HG03108 (cell line): ENCODE measurements around the gene CD300LG.
"Not testable (repeated sequence)": the region's sequence is repeated elsewhere in the genome, so short reads cannot be mapped to it uniquely, and the experiment has no call there.

Experiments used
- ATAC-seq: cut with Tn5 transposase; IDR thresholded peaks from one replicate; pipeline ENCODE4 v1.9.1; 2021; ENCODE audit warnings: moderate library complexity; ENCODE audit not compliant: unreplicated experiment

CD300LG gene

GRCh38 chr17:43877451-43878155 is 30.6 kb downstream of the CD300LG start:
- ATAC-seq = no peak

- no peak for ATAC-seq
These were observed 31.5 kb downstream of the CD300LG start for GRCh38 chr17:43878260-43879175.

GRCh38 chr17:43879723-43880419 is 32.9 kb downstream of the CD300LG start:
- no peak for ATAC-seq

GRCh38 chr17:43880420-43880991 is 33.5 kb downstream of the CD300LG start:
- no peak for ATAC-seq

- ATAC-seq = no peak
These were observed 34.2 kb downstream of the CD300LG start for GRCh38 chr17:43881181-43881580.

GRCh38 chr17:43881758-43882505 is 35.0 kb downstream of the CD300LG start:
- no peak for ATAC-seq

- ATAC-seq = no peak
These were observed 35.9 kb downstream of the CD300LG start for GRCh38 chr17:43882761-43883415.

GRCh38 chr17:43888548-43888947 is 41.6 kb downstream of the CD300LG start:
- ATAC-seq = no peak

- no peak for ATAC-seq
These were observed 43.3 kb downstream of the CD300LG start for GRCh38 chr17:43890240-43890639.

- no peak for ATAC-seq
These were observed 45.1 kb downstream of the CD300LG start for GRCh38 chr17:43891851-43892646.

- ATAC-seq = no peak
These were observed 45.6 kb downstream of the CD300LG start for GRCh38 chr17:43892647-43892952.

- ATAC-seq = not testable (repeated sequence)
These were observed 47.5 kb downstream of the CD300LG start for GRCh38 chr17:43894494-43894893.

- no peak for ATAC-seq
These were observed 50.9 kb downstream of the CD300LG start for GRCh38 chr17:43897831-43898230.

- no peak for ATAC-seq
These were observed 51.5 kb downstream of the CD300LG start for GRCh38 chr17:43898446-43898845.

GRCh38 chr17:43900183-43900857 is 53.3 kb downstream of the CD300LG start:
- ATAC-seq = no peak

- ATAC-seq = no peak
These were observed 54.1 kb downstream of the CD300LG start for GRCh38 chr17:43900858-43901754.

- ATAC-seq = no peak
These were observed 55.0 kb downstream of the CD300LG start for GRCh38 chr17:43901861-43902589.
